Neural cell (in vitro differentiated cells): Measurements from ENCODE around the gene NFX1. TPM values are rescaled to one million over a fixed set of nuclear protein-coding genes. Genes with fewer than 3 reads are reported as not detected.

Experiments
- H2AFZ ChIP-seq: fragments of 200-600, 300-800 bp; sonication (generic), shearing (Covaris generic); 2 replicates; pipeline ENCODE4 v1.6.0; 2014; ENCODE audit warnings: low read depth, mild to moderate bottlenecking, antibody characterized with exemption, low read length, moderate library complexity
- H3F3A ChIP-seq: fragments of 200-600 bp; shearing (Covaris generic); 2 replicates; pipeline ENCODE4 v1.6.1; 2016; ENCODE audit warnings: mild to moderate bottlenecking, moderate library complexity, mixed read lengths, antibody characterized with exemption, low read length; ENCODE audit not compliant: insufficient read depth, poor library complexity, severe bottlenecking
- H3K27ac ChIP-seq: fragments of 200-600, 300-800 bp; sonication (generic), shearing (Covaris generic); 2 replicates; pipeline ENCODE4 v1.5.1; 2014; ENCODE audit warnings: mild to moderate bottlenecking, low read length, moderate library complexity
- H3K27me3 ChIP-seq: fragments of 300-800, 200-600 bp; sonication (generic), shearing (Covaris generic); 2 replicates; pipeline ENCODE4 v1.6.0; 2014; ENCODE audit warnings: mild to moderate bottlenecking, low read depth, low read length, moderate library complexity; ENCODE audit not compliant: insufficient read depth
- H3K36me3 ChIP-seq: fragments of 300-800, 200-600 bp; sonication (generic), shearing (Covaris generic); 2 replicates; pipeline ENCODE4 v1.5.1; 2014; ENCODE audit warnings: mild to moderate bottlenecking, antibody characterized with exemption, low read length, moderate library complexity; ENCODE audit not compliant: insufficient read depth
- H3K4me2 ChIP-seq: fragments of 300-800, 200-600 bp; sonication (generic), shearing (Covaris generic); 2 replicates; pipeline ENCODE4 v1.6.0; 2014; ENCODE audit warnings: mild to moderate bottlenecking, low read length
- H3K4me3 ChIP-seq: fragments of 300-800, 200-600 bp; sonication (generic), shearing (Covaris generic); 2 replicates; pipeline ENCODE4 v1.5.1; 2014; ENCODE audit warnings: mild to moderate bottlenecking, low read length, moderate library complexity
- H3K79me2 ChIP-seq: fragments of 200-600 bp; shearing (Covaris generic); replicated peaks from 2 replicates; pipeline ENCODE4 v1.6.0; 2014; ENCODE audit warnings: mild to moderate bottlenecking, low read length, moderate library complexity; ENCODE audit not compliant: insufficient read depth
- H3K9ac ChIP-seq: fragments of 300-800, 200-600 bp; sonication (generic), shearing (Covaris generic); 2 replicates; pipeline ENCODE4 v1.6.1; 2016; ENCODE audit warnings: mild to moderate bottlenecking, low read length, mixed read lengths
- H3K9me2 ChIP-seq: fragments of 200-600 bp; shearing (Covaris generic); 2 replicates; pipeline ENCODE4 v1.6.1; 2016; ENCODE audit warnings: mild to moderate bottlenecking, low read length, mixed read lengths; ENCODE audit not compliant: insufficient read depth
- H3K9me3 ChIP-seq: fragments of 200-600, 300-800 bp; sonication (generic), shearing (Covaris generic); 2 replicates; pipeline ENCODE4 v1.6.1; 2016; ENCODE audit warnings: mild to moderate bottlenecking, mixed run types, low read length, moderate library complexity, mixed read lengths
- H4K20me1 ChIP-seq: fragments of 200-600 bp; shearing (Covaris generic); 2 replicates; pipeline ENCODE4 v1.6.1; 2016; ENCODE audit warnings: mild to moderate bottlenecking, mixed run types; ENCODE audit not compliant: insufficient read depth
- EP300 ChIP-seq: fragments of 450-650 bp; conservative IDR thresholded peaks from 2 replicates; pipeline ENCODE4 v1.6.1; 2014; ENCODE audit warnings: antibody characterized with exemption, mild to moderate bottlenecking, moderate library complexity; ENCODE audit not compliant: poor library complexity, severe bottlenecking
- EZH2 ChIP-seq: fragments of 200-600, 300-800 bp; shearing (Covaris generic), sonication (generic); IDR thresholded peaks from 2 replicates; pipeline ENCODE4 v1.6.1; 2014; ENCODE audit warnings: antibody characterized with exemption, low read length, borderline replicate concordance, mild to moderate bottlenecking; ENCODE audit not compliant: insufficient read depth, poor library complexity, severe bottlenecking
- MXI1 ChIP-seq: fragments of 450-650 bp; conservative IDR thresholded peaks from 2 replicates; pipeline ENCODE4 v1.6.1; 2014; ENCODE audit warnings: antibody characterized with exemption, mild to moderate bottlenecking; ENCODE audit not compliant: poor library complexity, severe bottlenecking
- POLR2AphosphoS5 ChIP-seq: IDR thresholded peaks from 2 replicates; pipeline ENCODE4 v1.6.1; 2012
- RAD21 ChIP-seq: fragments of 450-650 bp; conservative IDR thresholded peaks from 2 replicates; pipeline ENCODE4 v1.6.1; 2014; ENCODE audit warnings: antibody characterized with exemption, mild to moderate bottlenecking, moderate library complexity
- REST ChIP-seq: IDR thresholded peaks from 2 replicates; pipeline ENCODE4 v1.6.1; 2012; ENCODE audit warnings: borderline replicate concordance
- SMC3 ChIP-seq: fragments of 450-650 bp; conservative IDR thresholded peaks from 2 replicates; pipeline ENCODE4 v1.6.1; 2014; ENCODE audit warnings: antibody characterized with exemption, mild to moderate bottlenecking, moderate library complexity; ENCODE audit not compliant: poor library complexity
- TAF1 ChIP-seq: IDR thresholded peaks from 2 replicates; pipeline ENCODE4 v1.6.1; 2012; ENCODE audit warnings: low read depth
- polyA plus RNA-seq: library from polyadenylated mRNA; depleted of rRNA; stranded (reverse); fragments of >200 nt; gene quantifications from 2 replicates; pipeline ENCODE4 v1.2.3, GENCODE V29; 2014
- TF ChIP-seq, protein P1 (sequence below): fragments of 450-650 bp; IDR thresholded peaks from 2 replicates; pipeline ENCODE4 v1.5.1; 2014; ENCODE audit warnings: antibody characterized with exemption, mild to moderate bottlenecking, moderate library complexity; ENCODE audit not compliant: poor library complexity, severe bottlenecking

NFX1 gene
- polyA plus RNA-seq, 1 donor from 2014 or later: 14.7 TPM

GRCh38 chr9:33297432-33297831 lies 7.1 kb downstream of the NFX1 start:
- H3F3A ChIP-seq: no peaks in the 10 kb centered on the region
- H3K27me3 ChIP-seq: no peaks in the 10 kb centered on the region
- no peaks in the 10 kb centered on the region for H3K9me2 ChIP-seq
- H3K4me2 ChIP-seq: no peak overlapping the region
- H2AFZ ChIP-seq: no peak overlapping the region
- no peaks in the 10 kb centered on the region for H4K20me1 ChIP-seq
- H3K9ac ChIP-seq: no peak overlapping the region
- no peaks in the 10 kb centered on the region for H3K9me3 ChIP-seq
- H3K36me3 ChIP-seq: peaks cover 7% of the 10 kb centered on the region
- no peak for TF ChIP-seq POLR2AphosphoS5
- TF ChIP-seq, protein P1, sequence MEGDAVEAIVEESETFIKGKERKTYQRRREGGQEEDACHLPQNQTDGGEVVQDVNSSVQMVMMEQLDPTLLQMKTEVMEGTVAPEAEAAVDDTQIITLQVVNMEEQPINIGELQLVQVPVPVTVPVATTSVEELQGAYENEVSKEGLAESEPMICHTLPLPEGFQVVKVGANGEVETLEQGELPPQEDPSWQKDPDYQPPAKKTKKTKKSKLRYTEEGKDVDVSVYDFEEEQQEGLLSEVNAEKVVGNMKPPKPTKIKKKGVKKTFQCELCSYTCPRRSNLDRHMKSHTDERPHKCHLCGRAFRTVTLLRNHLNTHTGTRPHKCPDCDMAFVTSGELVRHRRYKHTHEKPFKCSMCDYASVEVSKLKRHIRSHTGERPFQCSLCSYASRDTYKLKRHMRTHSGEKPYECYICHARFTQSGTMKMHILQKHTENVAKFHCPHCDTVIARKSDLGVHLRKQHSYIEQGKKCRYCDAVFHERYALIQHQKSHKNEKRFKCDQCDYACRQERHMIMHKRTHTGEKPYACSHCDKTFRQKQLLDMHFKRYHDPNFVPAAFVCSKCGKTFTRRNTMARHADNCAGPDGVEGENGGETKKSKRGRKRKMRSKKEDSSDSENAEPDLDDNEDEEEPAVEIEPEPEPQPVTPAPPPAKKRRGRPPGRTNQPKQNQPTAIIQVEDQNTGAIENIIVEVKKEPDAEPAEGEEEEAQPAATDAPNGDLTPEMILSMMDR: no peak
- no peak for TF ChIP-seq REST
- no peak for TF ChIP-seq SMC3
- TF ChIP-seq MXI1: no peak
- TF ChIP-seq RAD21: no peak
- H3K27ac ChIP-seq: no peak overlapping the region
- H3K79me2 ChIP-seq: peaks cover 44% of the 10 kb centered on the region
- H3K4me3 ChIP-seq: no peak overlapping the region

DNA sequence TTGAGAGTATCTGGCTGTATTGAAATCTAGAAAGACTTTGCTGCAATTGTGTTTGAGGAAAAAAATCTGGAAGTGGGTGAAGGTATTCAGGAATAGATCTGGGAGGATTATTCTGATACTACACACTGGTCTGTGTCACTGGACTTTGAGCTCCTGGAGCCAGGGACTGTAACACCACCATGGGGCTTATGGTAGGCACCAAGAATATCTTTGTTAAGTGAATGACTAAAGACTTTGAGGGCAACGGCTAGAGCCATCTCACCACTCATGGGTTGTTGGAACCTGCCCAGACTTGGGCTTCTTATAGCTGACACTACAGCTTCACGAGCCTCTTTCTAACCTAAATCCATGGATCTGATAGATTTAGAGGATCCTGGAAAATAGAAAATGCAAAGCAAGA lies 10.2 kb downstream of the NFX1 start:
- Histone ChIP-seq H3K79me2 (peaks cover 25% of the 10 kb centered on the region), H3F3A (no peaks in the 10 kb centered on the region), H3K9me3 (no peaks in the 10 kb centered on the region), H3K36me3 (peaks cover 7% of the 10 kb centered on the region), H2AFZ (no peak overlapping the region), H3K27me3 (no peaks in the 10 kb centered on the region), H3K27ac (no peak overlapping the region), H4K20me1 (no peaks in the 10 kb centered on the region), H3K9me2 (no peaks in the 10 kb centered on the region), H3K4me3 (no peak overlapping the region), H3K4me2 (no peak overlapping the region), H3K9ac (no peak overlapping the region)
- TF ChIP-seq, protein P1: no peak
- TF ChIP-seq RAD21 (no peak), POLR2AphosphoS5 (no peak), MXI1 (no peak), EZH2 (no peak), EP300 (no peak), TAF1 (no peak), REST (no peak), SMC3 (no peak)
